ENCODE data around the gene FLYWCH2.

FLYWCH2 gene

GRCh38 chr16:2882650-2883457, at the start of gene FLYWCH2:
TSS of gene FLYWCH2 (plus strand) at chr16:2883215. CDS start at chr16:2896450, 13,235 bp downstream.
- H3K27ac Mint-ChIP-seq, result peak within 1 kb of the TSS; percentile 86
- no peaks in the 10 kb centered on the region for H3K27me3 Mint-ChIP-seq
- peak within 1 kb of the TSS; percentile 85 for H3K4me3 Mint-ChIP-seq
- peaks cover 4% of the 10 kb centered on the region for H3K36me3 Mint-ChIP-seq
- peaks cover 10% of the 10 kb centered on the region for H3K4me1 Mint-ChIP-seq
- peak; percentile 98 for ATAC-seq
- no peaks in the 10 kb centered on the region for H3K9me3 Mint-ChIP-seq

GRCh38 chr16:2833776-2834175, 49.2 kb upstream of the FLYWCH2 start:
- Mint-ChIP-seq H3K36me3 (no peaks in the 10 kb centered on the region), H3K4me1 (no peaks in the 10 kb centered on the region), H3K27me3 (peaks cover 88% of the 10 kb centered on the region), H3K27ac (no peak overlapping the region), H3K4me3 (no peak overlapping the region), H3K9me3 (no peaks in the 10 kb centered on the region)
- ATAC-seq, result no peak

- Mint-ChIP-seq H3K27ac (no peak overlapping the region), H3K36me3 (no peaks in the 10 kb centered on the region), H3K9me3 (no peaks in the 10 kb centered on the region), H3K4me1 (no peaks in the 10 kb centered on the region), H3K27me3 (peaks cover 76% of the 10 kb centered on the region), H3K4me3 (no peak overlapping the region)
- ATAC-seq, result no peak
These were observed 48.0 kb upstream of the FLYWCH2 start for GRCh38 chr16:2834968-2835367.

- Mint-ChIP-seq H3K4me1 (no peaks in the 10 kb centered on the region), H3K4me3 (no peak overlapping the region), H3K27me3 (peaks cover 67% of the 10 kb centered on the region), H3K36me3 (no peaks in the 10 kb centered on the region), H3K27ac (no peak overlapping the region), H3K9me3 (no peaks in the 10 kb centered on the region)
- no peak for ATAC-seq
These were observed 47.1 kb upstream of the FLYWCH2 start for GRCh38 chr16:2835638-2836493.

GRCh38 chr16:2836646-2837508, 46.1 kb upstream of the FLYWCH2 start:
- H3K27ac Mint-ChIP-seq, result no peak overlapping the region
- H3K9me3 Mint-ChIP-seq, result no peaks in the 10 kb centered on the region
- no peaks in the 10 kb centered on the region for H3K36me3 Mint-ChIP-seq
- no peak for ATAC-seq
- H3K4me1 Mint-ChIP-seq, result no peaks in the 10 kb centered on the region
- H3K27me3 Mint-ChIP-seq, result peaks cover 58% of the 10 kb centered on the region
- no peak overlapping the region for H3K4me3 Mint-ChIP-seq

- H3K4me3 Mint-ChIP-seq, result no peak overlapping the region
- H3K9me3 Mint-ChIP-seq, result no peaks in the 10 kb centered on the region
- peaks cover 10% of the 10 kb centered on the region for H3K4me1 Mint-ChIP-seq
- no peaks in the 10 kb centered on the region for H3K36me3 Mint-ChIP-seq
- ATAC-seq, result peak; percentile 65
- H3K27me3 Mint-ChIP-seq, result peaks cover 46% of the 10 kb centered on the region
- no peak overlapping the region for H3K27ac Mint-ChIP-seq
These were observed 44.1 kb upstream of the FLYWCH2 start for GRCh38 chr16:2838928-2839327.

- H3K27me3 Mint-ChIP-seq, result peaks cover 39% of the 10 kb centered on the region
- peaks cover 10% of the 10 kb centered on the region for H3K4me1 Mint-ChIP-seq
- no peak for ATAC-seq
- no peaks in the 10 kb centered on the region for H3K9me3 Mint-ChIP-seq
- no peak overlapping the region for H3K27ac Mint-ChIP-seq
- no peaks in the 10 kb centered on the region for H3K36me3 Mint-ChIP-seq
- no peak overlapping the region for H3K4me3 Mint-ChIP-seq
These were observed 43.2 kb upstream of the FLYWCH2 start for GRCh38 chr16:2839650-2840450.

- Mint-ChIP-seq H3K27ac (no peak overlapping the region), H3K27me3 (peaks cover 28% of the 10 kb centered on the region), H3K4me1 (peaks cover 10% of the 10 kb centered on the region), H3K4me3 (no peak overlapping the region), H3K36me3 (no peaks in the 10 kb centered on the region), H3K9me3 (no peaks in the 10 kb centered on the region)
- no peak for ATAC-seq
These were observed 42.1 kb upstream of the FLYWCH2 start for GRCh38 chr16:2840914-2841313.

- ATAC-seq, result no peak
- H3K27me3 Mint-ChIP-seq, result peaks cover 27% of the 10 kb centered on the region
- H3K27ac Mint-ChIP-seq, result peak overlapping the region; percentile 45
- H3K4me1 Mint-ChIP-seq, result peaks cover 10% of the 10 kb centered on the region
- no peaks in the 10 kb centered on the region for H3K9me3 Mint-ChIP-seq
- peak overlapping the region; percentile 63 for H3K4me3 Mint-ChIP-seq
- H3K36me3 Mint-ChIP-seq, result no peaks in the 10 kb centered on the region
These were observed 41.2 kb upstream of the FLYWCH2 start for GRCh38 chr16:2841606-2842339.

- ATAC-seq, result peak; percentile 59
These were observed 40.5 kb upstream of the FLYWCH2 start for GRCh38 chr16:2842340-2843000.

GRCh38 chr16:2843526-2843925, 39.5 kb upstream of the FLYWCH2 start:
- Mint-ChIP-seq H3K36me3 (no peaks in the 10 kb centered on the region), H3K4me3 (no peak overlapping the region), H3K4me1 (peaks cover 10% of the 10 kb centered on the region), H3K9me3 (no peaks in the 10 kb centered on the region), H3K27ac (no peak overlapping the region), H3K27me3 (peaks cover 19% of the 10 kb centered on the region)
- ATAC-seq, result no peak

More at GRCh38 chr16:2842340-2843000, 40.5 kb upstream of the FLYWCH2 start:
- peak overlapping the region; percentile 45 for H3K27ac Mint-ChIP-seq
- peaks cover 27% of the 10 kb centered on the region for H3K27me3 Mint-ChIP-seq
- peaks cover 10% of the 10 kb centered on the region for H3K4me1 Mint-ChIP-seq
- H3K9me3 Mint-ChIP-seq, result no peaks in the 10 kb centered on the region
- no peaks in the 10 kb centered on the region for H3K36me3 Mint-ChIP-seq
- H3K4me3 Mint-ChIP-seq, result peak overlapping the region; percentile 63

- Mint-ChIP-seq H3K27me3 (peaks cover 33% of the 10 kb centered on the region), H3K4me3 (no peak overlapping the region), H3K9me3 (no peaks in the 10 kb centered on the region), H3K4me1 (peaks cover 10% of the 10 kb centered on the region), H3K27ac (no peak overlapping the region), H3K36me3 (no peaks in the 10 kb centered on the region)
- no peak for ATAC-seq
These were observed 37.9 kb upstream of the FLYWCH2 start for GRCh38 chr16:2845116-2845515.

- no peaks in the 10 kb centered on the region for H3K36me3 Mint-ChIP-seq
- H3K27ac Mint-ChIP-seq, result no peak overlapping the region
- no peak for ATAC-seq
- peaks cover 10% of the 10 kb centered on the region for H3K4me1 Mint-ChIP-seq
- peaks cover 43% of the 10 kb centered on the region for H3K27me3 Mint-ChIP-seq
- H3K9me3 Mint-ChIP-seq, result no peaks in the 10 kb centered on the region
- H3K4me3 Mint-ChIP-seq, result no peak overlapping the region
These were observed 36.3 kb upstream of the FLYWCH2 start for GRCh38 chr16:2846511-2847310.

Measured in stimulated activated memory B cell treated with anti-CD40 and anti-IgM and Interleukin-4, amounts not matched to agents 10 μg/mL and 1 μg/mL and 100 μg/mL, for 72 hours (primary cell).